Colonic mucosa (tissue), 4 donors: ENCODE measurements around the gene CFL1. TPM values are rescaled to one million over a fixed set of nuclear protein-coding genes. Genes with fewer than 3 reads are reported as not detected.

Experiments used
- DNase-seq: peaks from one replicate; pipeline ENCODE4 v3.0.0-alpha.2; 2020
- H3K27ac ChIP-seq: fragments of 200-600 bp; one replicate; pipeline ENCODE4 v1.8.0; 2021
- H3K27me3 ChIP-seq: fragments of 200-600 bp; one replicate; pipeline ENCODE4 v1.8.0; 2021
- H3K36me3 ChIP-seq: fragments of 200-600 bp; one replicate; pipeline ENCODE4 v1.8.0; 2021
- H3K4me1 ChIP-seq: fragments of 200-600 bp; one replicate; pipeline ENCODE4 v1.8.0; 2021; ENCODE audit warnings: mild to moderate bottlenecking
- H3K4me3 ChIP-seq: fragments of 200-600 bp; one replicate; pipeline ENCODE4 v1.8.0; 2021
- H3K9ac ChIP-seq, 2 donors: one replicate each; pipeline ENCODE4 v1.7.0; 2013; ENCODE audit warnings: control low read depth in 2 of 2, low read depth in 2 of 2, low read length in 2 of 2
- H3K9me3 ChIP-seq: fragments of 200-600 bp; one replicate; pipeline ENCODE4 v1.8.0; 2021
- CTCF ChIP-seq: fragments of 200-600 bp; IDR thresholded peaks from one replicate; pipeline ENCODE4 v1.8.0; 2022; ENCODE audit warnings: antibody characterized with exemption, mild to moderate bottlenecking
- intact Hi-C: fragments of 100-400 bp; cut with DNase I; formaldehyde crosslinking; loops from one replicate; pipeline ENCODE4 v1.14.1; 2022
- total RNA-seq, 2 donors: library from RNA; stranded (reverse); fragmentation: NEBNext Ultra II Directional in 1 of 2; extraction: Animal tissue kit (Norgen Biotek cat#: 25700) in 1 of 2; gene quantifications; one replicate each; pipeline ENCODE4 v1.2.1, GENCODE V29; 2021
- donor health status: healthy.
- donor health status: DM: no; HTN: no; CAD: no.
- donor health status: DM: no; HTN: no; CAD: no.

CFL1 gene
- total RNA-seq, 2 donors from 2014 or later: 1,832 to 1,932 TPM

DNA sequence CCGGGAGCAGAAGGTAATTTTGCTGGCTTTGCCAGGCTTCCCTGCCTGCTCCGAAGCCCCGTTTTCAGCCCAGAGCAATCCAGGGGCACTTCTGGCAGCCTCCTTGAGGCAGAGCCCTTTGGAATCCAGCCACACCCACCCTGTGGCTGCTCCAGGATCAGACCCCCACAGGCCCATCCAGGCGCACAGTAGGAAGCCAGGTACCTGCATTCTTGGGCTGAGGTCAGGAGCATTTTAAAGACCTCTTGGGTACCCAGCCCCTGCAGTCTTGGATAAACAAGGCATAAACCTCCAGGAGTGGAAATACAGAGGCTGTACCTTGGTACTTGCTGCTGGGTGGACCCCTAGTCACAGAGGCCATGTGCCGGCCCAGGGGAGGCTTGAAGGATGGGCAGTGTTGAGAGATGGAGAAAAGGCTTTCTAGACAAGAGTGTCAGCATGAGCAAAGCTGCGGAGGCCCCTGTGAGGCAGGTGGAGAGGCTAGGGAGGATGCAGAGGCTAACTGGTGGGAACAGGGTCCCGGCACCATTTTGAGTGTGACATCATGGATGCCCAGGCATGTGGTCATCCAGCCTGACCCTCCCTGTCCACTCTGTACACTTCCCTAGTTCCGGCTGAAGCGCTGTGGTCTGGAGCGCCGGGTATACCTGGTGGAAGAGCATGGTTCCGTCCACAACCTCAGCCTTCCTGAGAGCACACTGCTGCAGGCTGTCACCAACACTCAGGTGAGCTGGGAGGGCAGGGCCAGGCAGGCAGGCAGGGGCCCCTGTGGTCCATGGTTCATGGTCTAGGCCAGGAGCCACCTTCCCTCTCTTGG is 6.1 kb upstream of the CFL1 start:
- no peak for TF ChIP-seq CTCF
- no peak overlapping the region for H3K4me3 ChIP-seq
- H3K36me3 ChIP-seq: peaks cover 7% of the 10 kb centered on the region
- peaks cover 11% of the 10 kb centered on the region for H3K4me1 ChIP-seq
- H3K9ac ChIP-seq: no peak overlapping the region
- no peaks in the 10 kb centered on the region for H3K9me3 ChIP-seq
- no peak overlapping the region for H3K27ac ChIP-seq
- H3K27me3 ChIP-seq: no peaks in the 10 kb centered on the region
- intact Hi-C loops: no loop called here
- no peak for DNase-seq

DNA sequence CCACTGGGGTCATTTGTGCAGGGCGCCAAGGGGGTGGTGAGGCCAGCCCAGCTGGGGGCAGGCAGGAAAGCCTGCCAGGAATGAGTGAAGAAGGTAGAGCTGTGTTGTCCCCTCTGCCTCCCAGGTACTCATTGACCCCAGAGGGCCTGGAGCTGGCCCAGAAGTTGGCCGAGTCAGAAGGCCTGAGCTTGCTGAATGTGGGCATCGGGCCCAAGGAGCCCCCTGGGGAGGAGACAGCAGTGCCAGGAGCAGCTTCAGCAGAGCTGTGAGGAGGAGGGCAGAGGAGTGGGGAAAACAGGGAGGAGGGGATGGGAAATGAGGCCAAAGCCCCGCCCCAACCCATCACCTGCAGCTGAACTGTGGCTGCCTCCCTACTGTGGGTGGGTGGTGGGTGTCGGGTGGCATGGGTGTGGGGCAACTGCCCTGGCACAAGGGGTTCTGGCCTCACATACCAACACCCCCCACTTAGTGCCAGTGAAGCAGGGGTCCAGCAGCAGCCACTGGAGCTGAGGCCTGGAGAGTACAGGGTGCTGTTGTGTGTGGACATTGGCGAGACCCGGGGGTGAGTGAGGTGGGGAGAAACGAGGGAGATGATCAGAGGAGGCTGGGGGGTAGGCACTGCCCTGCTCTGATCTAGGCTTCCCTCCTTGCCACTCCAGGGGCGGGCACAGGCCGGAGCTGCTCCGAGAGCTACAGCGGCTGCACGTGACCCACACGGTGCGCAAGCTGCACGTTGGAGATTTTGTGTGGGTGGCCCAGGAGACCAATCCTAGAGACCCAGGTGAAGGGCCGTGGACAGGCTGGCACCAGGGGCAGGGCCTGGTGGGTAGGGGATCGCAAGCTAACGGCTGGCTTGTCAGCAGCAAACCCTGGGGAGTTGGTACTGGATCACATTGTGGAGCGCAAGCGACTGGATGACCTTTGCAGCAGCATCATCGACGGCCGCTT is 5.2 kb upstream of the CFL1 start:
- H3K27ac ChIP-seq: no peak overlapping the region
- H3K9ac ChIP-seq: peak overlapping the region in 1 of 2 donors; percentile 14
- no peaks in the 10 kb centered on the region for H3K9me3 ChIP-seq
- no peak for TF ChIP-seq CTCF
- DNase-seq: no peak
- H3K36me3 ChIP-seq: peaks cover 7% of the 10 kb centered on the region
- intact Hi-C loops: no loop called here
- peaks cover 11% of the 10 kb centered on the region for H3K4me1 ChIP-seq
- H3K27me3 ChIP-seq: no peaks in the 10 kb centered on the region
- H3K4me3 ChIP-seq: no peak overlapping the region

DNA sequence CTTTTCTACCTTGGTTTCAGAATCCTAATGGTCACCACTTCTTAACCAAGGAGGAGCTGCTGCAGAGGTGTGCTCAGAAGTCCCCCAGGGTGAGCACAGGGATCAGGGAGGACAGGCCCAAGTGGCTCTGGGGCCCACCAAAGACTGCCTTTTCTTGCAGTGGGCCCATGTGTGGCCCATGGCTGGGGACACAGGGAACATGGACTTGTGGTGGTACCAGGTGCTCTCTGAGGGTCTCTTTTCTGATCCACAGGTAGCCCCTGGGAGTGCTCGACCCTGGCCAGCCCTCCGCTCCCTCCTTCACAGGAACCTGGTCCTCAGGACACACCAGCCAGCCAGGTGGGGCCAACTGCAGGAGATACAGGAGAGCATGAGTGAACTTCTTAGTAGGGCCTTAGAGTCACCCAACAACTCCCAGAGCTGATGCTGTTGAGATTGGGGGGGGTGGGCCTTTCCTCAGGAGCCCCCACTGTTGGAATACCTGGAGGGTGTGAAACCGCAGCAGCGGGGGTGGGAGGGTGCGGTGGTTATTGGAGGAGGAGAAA is 4.3 kb upstream of the CFL1 start:
- Histone ChIP-seq H3K4me1 (peaks cover 11% of the 10 kb centered on the region), H3K36me3 (peaks cover 7% of the 10 kb centered on the region), H3K9me3 (no peaks in the 10 kb centered on the region), H3K27ac (peak overlapping the region; percentile 100), H3K9ac (peak overlapping the region in 1 of 2 donors; percentile 14), H3K4me3 (no peak overlapping the region), H3K27me3 (no peaks in the 10 kb centered on the region)
- intact Hi-C loops: no loop called here
- no peak for TF ChIP-seq CTCF
- DNase-seq: no peak

GRCh38 chr11:65861533-65862183 is 3.7 kb upstream of the CFL1 start:
- Histone ChIP-seq H3K9ac (peak overlapping the region; percentile 79 to 82), H3K36me3 (peaks cover 7% of the 10 kb centered on the region), H3K9me3 (no peaks in the 10 kb centered on the region), H3K4me3 (peak overlapping the region; percentile 92), H3K27ac (peak overlapping the region; percentile 100), H3K4me1 (peaks cover 11% of the 10 kb centered on the region), H3K27me3 (no peaks in the 10 kb centered on the region)
- intact Hi-C loops: no loop called here
- DNase-seq: no peak
- no peak for TF ChIP-seq CTCF

- Histone ChIP-seq H3K27ac (peak overlapping the region; percentile 100), H3K4me3 (peak overlapping the region; percentile 92), H3K9ac (peak overlapping the region; percentile 79 to 82), H3K4me1 (peaks cover 13% of the 10 kb centered on the region), H3K36me3 (peaks cover 7% of the 10 kb centered on the region), H3K9me3 (no peaks in the 10 kb centered on the region), H3K27me3 (no peaks in the 10 kb centered on the region)
- DNase-seq: no peak
- TF ChIP-seq CTCF: no peak
- intact Hi-C loops: no loop called here
Measured at GRCh38 chr11:65861165-65861505, 3.2 kb upstream of the CFL1 start.
